ENCODE data around the gene FZR1. TPM values are rescaled to one million over a fixed set of nuclear protein-coding genes. Genes with fewer than 3 reads are reported as not detected.

FZR1 gene
- total RNA-seq, 2 donors from 2014 or later = 56.7 to 65.1 TPM

- Mint-ChIP-seq H3K4me3 (no peak overlapping the region), H3K27ac (no peak overlapping the region), H3K4me1 (no peaks in the 10 kb centered on the region), H3K36me3 (ENCODE audit: low read depth) (peaks cover 40% of the 10 kb centered on the region), H3K27me3 (ENCODE audit: insufficient read depth) (no peaks in the 10 kb centered on the region), H3K9me3 (no peaks in the 10 kb centered on the region)
- Histone ChIP-seq H3K27me3 (ENCODE audit: control insufficient read depth, insufficient read depth, low read length, poor library complexity, severe bottlenecking) (no peaks in the 10 kb centered on the region), H3K36me3 (ENCODE audit: control insufficient read depth, insufficient read depth, low read length) (peaks cover 35% of the 10 kb centered on the region), H3K4me3 (ENCODE audit: low read length) (no peak overlapping the region), H3K4me1 (ENCODE audit: control insufficient read depth, insufficient read depth, low read length) (no peaks in the 10 kb centered on the region), H3K9ac (ENCODE audit: extremely low read depth, low read length, poor library complexity, severe bottlenecking) (no peak overlapping the region), H3K27ac (ENCODE audit: low read depth, low read length) (no peak overlapping the region), H3K9me3 (ENCODE audit: control insufficient read depth, low read length) (no peaks in the 10 kb centered on the region)
- 94 to 100% methylated on average over 16 to 29 of the region's 29 CpGs for WGBS, 2 experiments (ENCODE audit: insufficient coverage in 1 of 2, insufficient read length in 1 of 2)
- no peak for DNase-seq
- no peak for TF ChIP-seq CTCF (conservative IDR thresholded peaks at IDR 0.05)
Measured at GRCh38 chr19:3531716-3532115, 25.6 kb downstream of the FZR1 start.

DNA sequence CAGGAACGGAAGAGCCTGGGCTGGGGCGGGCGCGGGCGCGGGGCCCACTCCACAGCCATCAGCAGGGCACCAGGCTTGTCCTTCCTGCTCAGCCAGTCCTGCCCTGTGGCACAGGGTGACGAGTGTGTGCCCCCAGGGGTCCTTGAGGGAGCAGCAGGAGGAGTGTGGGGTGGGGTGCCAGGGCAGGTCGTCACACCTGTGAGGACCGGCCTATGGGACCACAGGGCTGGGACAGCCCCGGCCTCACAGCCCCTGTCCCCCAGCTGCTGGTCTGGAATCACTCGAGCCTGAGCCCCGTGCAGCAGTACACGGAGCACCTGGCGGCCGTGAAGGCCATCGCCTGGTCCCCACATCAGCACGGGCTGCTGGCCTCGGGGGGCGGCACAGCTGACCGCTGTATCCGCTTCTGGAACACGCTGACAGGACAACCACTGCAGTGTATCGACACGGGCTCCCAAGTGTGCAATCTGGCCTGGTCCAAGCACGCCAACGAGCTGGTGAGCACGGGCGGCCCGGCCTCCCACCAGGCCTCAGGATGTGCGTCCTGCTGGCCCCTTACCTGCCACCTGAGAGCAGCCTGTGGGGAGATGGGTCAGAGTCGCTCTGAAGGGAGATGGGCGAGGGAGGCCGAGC, 26.2 kb downstream of the FZR1 start:
- H3K4me3 Mint-ChIP-seq = no peak overlapping the region
- TF ChIP-seq CTCF (conservative IDR thresholded peaks at IDR 0.05) = no peak
- no peak overlapping the region for H3K27ac Mint-ChIP-seq
- no peaks in the 10 kb centered on the region for H3K9me3 Mint-ChIP-seq
- H3K4me1 Mint-ChIP-seq = no peaks in the 10 kb centered on the region
- Histone ChIP-seq H3K27me3 (ENCODE audit: control insufficient read depth, insufficient read depth, low read length, poor library complexity, severe bottlenecking) (no peaks in the 10 kb centered on the region), H3K36me3 (ENCODE audit: control insufficient read depth, insufficient read depth, low read length) (peaks cover 29% of the 10 kb centered on the region), H3K27ac (ENCODE audit: low read depth, low read length) (no peak overlapping the region), H3K4me1 (ENCODE audit: control insufficient read depth, insufficient read depth, low read length) (no peaks in the 10 kb centered on the region), H3K9ac (ENCODE audit: extremely low read depth, low read length, poor library complexity, severe bottlenecking) (no peak overlapping the region), H3K9me3 (ENCODE audit: control insufficient read depth, low read length) (no peaks in the 10 kb centered on the region), H3K4me3 (ENCODE audit: low read length) (no peak overlapping the region)
- WGBS, 2 experiments (ENCODE audit: insufficient coverage in 1 of 2, insufficient read length in 1 of 2) = 97% methylated on average over 22 to 33 of the region's 33 CpGs
- H3K27me3 Mint-ChIP-seq (ENCODE audit: insufficient read depth) = no peaks in the 10 kb centered on the region
- no peak for DNase-seq
- H3K36me3 Mint-ChIP-seq (ENCODE audit: low read depth) = peaks cover 35% of the 10 kb centered on the region

DNA sequence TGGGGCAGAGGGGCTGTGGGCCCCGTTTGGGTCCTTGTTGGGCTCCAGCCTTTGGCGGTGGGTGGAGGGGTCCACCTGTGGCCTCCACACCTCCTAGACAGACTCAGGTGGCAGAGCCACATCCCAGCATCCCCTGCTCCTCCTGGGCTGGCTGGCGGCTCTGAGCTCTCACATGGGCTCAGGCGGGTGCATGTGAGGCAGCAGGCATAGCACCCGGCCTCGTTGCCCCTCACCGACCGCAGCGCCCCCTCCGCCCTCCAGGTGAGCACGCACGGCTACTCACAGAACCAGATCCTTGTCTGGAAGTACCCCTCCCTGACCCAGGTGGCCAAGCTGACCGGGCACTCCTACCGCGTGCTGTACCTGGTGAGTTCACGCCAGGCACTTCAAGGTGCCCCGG, 26.9 kb downstream of the FZR1 start:
- H3K27me3 Mint-ChIP-seq (ENCODE audit: insufficient read depth) = no peaks in the 10 kb centered on the region
- H3K9me3 Mint-ChIP-seq = no peaks in the 10 kb centered on the region
- no peak overlapping the region for H3K9ac ChIP-seq (ENCODE audit: extremely low read depth, low read length, poor library complexity, severe bottlenecking)
- H3K9me3 ChIP-seq (ENCODE audit: control insufficient read depth, low read length) = no peaks in the 10 kb centered on the region
- peaks cover 24% of the 10 kb centered on the region for H3K36me3 ChIP-seq (ENCODE audit: control insufficient read depth, insufficient read depth, low read length)
- H3K4me3 Mint-ChIP-seq = no peak overlapping the region
- H3K36me3 Mint-ChIP-seq (ENCODE audit: low read depth) = peaks cover 36% of the 10 kb centered on the region
- H3K4me1 Mint-ChIP-seq = no peaks in the 10 kb centered on the region
- H3K27ac Mint-ChIP-seq = no peak overlapping the region
- DNase-seq = no peak
- no peak overlapping the region for H3K4me3 ChIP-seq (ENCODE audit: low read length)
- no peaks in the 10 kb centered on the region for H3K4me1 ChIP-seq (ENCODE audit: control insufficient read depth, insufficient read depth, low read length)
- no peak overlapping the region for H3K27ac ChIP-seq (ENCODE audit: low read depth, low read length)
- H3K27me3 ChIP-seq (ENCODE audit: control insufficient read depth, insufficient read depth, low read length, poor library complexity, severe bottlenecking) = no peaks in the 10 kb centered on the region
- TF ChIP-seq CTCF (conservative IDR thresholded peaks at IDR 0.05) = no peak
- WGBS, 2 experiments (ENCODE audit: insufficient coverage in 1 of 2, insufficient read length in 1 of 2) = 94 to 96% methylated on average over 14 to 17 of the region's 17 CpGs
